H1 (cell line): ENCODE data around the gene TAF1B. TPM values are rescaled to one million over a fixed set of nuclear protein-coding genes. Genes with fewer than 3 reads are reported as not detected.
"Not testable (repeated sequence)": the region's sequence is repeated elsewhere in the genome, so short reads cannot be mapped to it uniquely, and the experiment has no call there.

Experiments
- CTCF ChIA-PET: fragments of 300-600 bp; sonication (Branson Sonifier 250); formaldehyde crosslinking; loops from one replicate; lab custom pipeline; 2021; ENCODE audit not compliant: partially characterized antibody; lab: Charles Lee
- POLR2A ChIA-PET: fragments of 300-600 bp; sonication (Branson Sonifier 250); formaldehyde crosslinking; loops from one replicate; lab custom pipeline; 2021; ENCODE audit warnings: inconsistent platforms; ENCODE audit not compliant: partially characterized antibody; lab: Charles Lee
- DNase-seq, 2 experiments: peaks; one replicate each; pipeline versions ENCODE4 v3.0.0 to v3.0.0-alpha.2; 2010 to 2022; ENCODE audit warnings: low spot score in 2 of 2, low read depth in 1 of 2, mixed read lengths in 1 of 2
- FAIRE-seq: peaks from 2 replicates; lab custom pipeline; 2011; peaks lifted over from hg19 to GRCh38; lab: Jason Lieb, UNC
- H2AFZ ChIP-seq: 2 replicates; pipeline ENCODE4 v1.8.1; 2012; ENCODE audit warnings: low read length, inconsistent platforms
- H2AK5ac ChIP-seq: 2 replicates; pipeline ENCODE4 v1.6.1; 2013; ENCODE audit warnings: low read depth, low read length
- H2BK120ac ChIP-seq: replicated peaks from 2 replicates; pipeline ENCODE3; 2013; ENCODE audit warnings: low read depth, low read length, inconsistent platforms
- H2BK12ac ChIP-seq: 2 replicates; pipeline ENCODE4 v1.6.1; 2013; ENCODE audit warnings: low read depth, low read length
- H2BK15ac ChIP-seq: 2 replicates; pipeline ENCODE4 v1.6.1; 2013; ENCODE audit warnings: low read length
- H2BK20ac ChIP-seq: 2 replicates; pipeline ENCODE4 v1.6.1; 2013; ENCODE audit warnings: low read length
- H2BK5ac ChIP-seq: 2 replicates; pipeline ENCODE4 v1.6.1; 2013; ENCODE audit warnings: low read depth, low read length
- H3K14ac ChIP-seq: 2 replicates; pipeline ENCODE4 v1.6.1; 2013; ENCODE audit warnings: inconsistent platforms; ENCODE audit not compliant: insufficient read length
- H3K18ac ChIP-seq: 2 replicates; pipeline ENCODE4 v1.6.1; 2013; ENCODE audit warnings: low read length; ENCODE audit errors: extremely low read depth
- H3K23ac ChIP-seq: 2 replicates; pipeline ENCODE4 v1.6.1; 2013; ENCODE audit warnings: inconsistent platforms; ENCODE audit not compliant: insufficient read length
- H3K23me2 ChIP-seq: 2 replicates; pipeline ENCODE4 v1.6.1; 2013; ENCODE audit warnings: low read depth, low read length
- H3K27ac ChIP-seq: 2 replicates; pipeline ENCODE4 v1.6.1; 2011; ENCODE audit warnings: low read depth, low read length, inconsistent platforms
- H3K27me3 ChIP-seq, 4 experiments: replicated peaks in 1 of 4; 1 replicate in 1 of 4; 2 replicates in 3 of 4; pipeline versions ENCODE4 v1.6.1 to v1.8.1; 2011 to 2013; ENCODE audit warnings: low read length in 3 of 4, mild to moderate bottlenecking in 3 of 4, inconsistent platforms in 2 of 4, mixed read lengths in 2 of 4, moderate library complexity in 1 of 4; ENCODE audit not compliant: control insufficient read depth in 3 of 4, insufficient read depth in 3 of 4; ENCODE audit errors: extremely low read depth in 1 of 4
- H3K36me3 ChIP-seq, 4 experiments: 2 replicates each; pipeline versions ENCODE4 v1.6.1 to v1.8.1; 2011 to 2013; ENCODE audit warnings: mild to moderate bottlenecking in 4 of 4, low read length in 3 of 4, moderate library complexity in 2 of 4, control low read depth in 1 of 4, inconsistent platforms in 1 of 4; ENCODE audit not compliant: insufficient read depth in 4 of 4, control insufficient read depth in 2 of 4
- H3K4ac ChIP-seq: replicated peaks from 2 replicates; pipeline ENCODE3; 2013; ENCODE audit warnings: low read length, low read depth, mixed read lengths, inconsistent platforms; ENCODE audit not compliant: insufficient read length
- H3K4me1 ChIP-seq, 4 experiments: replicated peaks in 1 of 4; 1 replicate in 1 of 4; 2 replicates in 3 of 4; pipeline versions ENCODE4 v1.6.1 to v1.8.1; 2011 to 2013; ENCODE audit warnings: low read length in 3 of 4, inconsistent platforms in 2 of 4, mixed read lengths in 1 of 4; ENCODE audit not compliant: insufficient read depth in 4 of 4, control insufficient read depth in 3 of 4
- H3K4me2 ChIP-seq, 2 experiments: 2 replicates each; pipeline versions ENCODE4 v1.6.1 to v1.8.1; 2011 to 2013; ENCODE audit warnings: low read depth in 2 of 2, low read length in 2 of 2, control low read depth in 1 of 2, inconsistent platforms in 1 of 2, mild to moderate bottlenecking in 1 of 2; ENCODE audit not compliant: insufficient read depth in 1 of 2
- H3K4me3 ChIP-seq, 4 experiments: fragments of 200-600, 300-600 bp in 1 of 4; sonication (generic), shearing (Covaris generic), sonication (Bioruptor Twin) in 1 of 4; 2 replicates each; pipeline versions ENCODE4 v1.5.1 to v1.8.1; 2011 to 2016; ENCODE audit warnings: low read length in 4 of 4, low read depth in 3 of 4, control low read depth in 2 of 4, inconsistent platforms in 2 of 4, mild to moderate bottlenecking in 2 of 4, mixed read lengths in 1 of 4, moderate library complexity in 1 of 4; ENCODE audit not compliant: insufficient read depth in 2 of 4; ENCODE audit errors: extremely low read depth in 1 of 4
- H3K56ac ChIP-seq: replicated peaks from 2 replicates; pipeline ENCODE3; 2013; ENCODE audit warnings: low read depth, mild to moderate bottlenecking, mixed read lengths, low read length, inconsistent platforms; ENCODE audit not compliant: insufficient read length
- H3K79me1 ChIP-seq: 2 replicates; pipeline ENCODE4 v1.6.1; 2013; ENCODE audit warnings: low read depth, low read length, control low read depth
- H3K79me2 ChIP-seq, 2 experiments: 2 replicates each; pipeline versions ENCODE4 v1.6.1 to v1.8.1; 2012 to 2013; ENCODE audit warnings: low read length in 2 of 2, mild to moderate bottlenecking in 2 of 2, inconsistent platforms in 1 of 2; ENCODE audit not compliant: insufficient read depth in 2 of 2, control insufficient read depth in 1 of 2
- H3K9ac ChIP-seq, 4 experiments: replicated peaks in 1 of 4; 1 replicate in 1 of 4; 2 replicates in 3 of 4; pipeline versions ENCODE4 v1.6.1 to v1.8.1; 2011 to 2013; ENCODE audit warnings: low read depth in 3 of 4, low read length in 3 of 4, control low read depth in 2 of 4, mild to moderate bottlenecking in 2 of 4, moderate library complexity in 2 of 4, inconsistent platforms in 1 of 4; ENCODE audit errors: extremely low read depth in 1 of 4
- H3K9me3 ChIP-seq, 2 experiments: 2 replicates each; pipeline versions ENCODE4 v1.6.1 to v1.8.1; 2012 to 2013; ENCODE audit warnings: mild to moderate bottlenecking in 2 of 2, moderate library complexity in 2 of 2, control low read depth in 1 of 2, inconsistent platforms in 1 of 2, low read depth in 1 of 2, low read length in 1 of 2, mixed read lengths in 1 of 2; ENCODE audit not compliant: insufficient read depth in 2 of 2
- H4K20me1 ChIP-seq, 2 experiments: replicated peaks in 1 of 2; 2 replicates each; pipeline versions ENCODE3 to v1.8.1; 2011 to 2013; ENCODE audit warnings: inconsistent platforms in 2 of 2, low read length in 2 of 2, mild to moderate bottlenecking in 1 of 2; ENCODE audit not compliant: insufficient read depth in 2 of 2, control insufficient read depth in 1 of 2
- H4K5ac ChIP-seq: 2 replicates; pipeline ENCODE4 v1.6.1; 2013; ENCODE audit warnings: low read length, low read depth, mixed read lengths, inconsistent platforms; ENCODE audit not compliant: insufficient read length
- H4K8ac ChIP-seq: 2 replicates; pipeline ENCODE4 v1.8.0; 2013; ENCODE audit warnings: mild to moderate bottlenecking, moderate library complexity, low read length, inconsistent platforms; ENCODE audit not compliant: insufficient read depth; ENCODE audit errors: extremely low read depth
- H4K91ac ChIP-seq: replicated peaks from 2 replicates; pipeline ENCODE3; 2013; ENCODE audit warnings: low read length, mixed read lengths, inconsistent platforms; ENCODE audit not compliant: insufficient read length
- CHD1 ChIP-seq: IDR thresholded peaks from 2 replicates; pipeline ENCODE4 v1.6.1; 2012; ENCODE audit warnings: low read depth, low read length, improper control_type of control experiment
- CTBP2 ChIP-seq: IDR thresholded peaks from 2 replicates; pipeline ENCODE4 v1.7.0; 2011; ENCODE audit warnings: borderline replicate concordance, mild to moderate bottlenecking, moderate library complexity, mixed read lengths, low read length; ENCODE audit not compliant: insufficient read depth, insufficient read length
- CTCF ChIP-seq, 3 experiments: IDR thresholded peaks; 1 replicate in 2 of 3; 2 replicates in 1 of 3; pipeline versions ENCODE4 v1.5.1 to v1.6.1; 2011; ENCODE audit warnings: low read length in 3 of 3, mild to moderate bottlenecking in 3 of 3, inconsistent platforms in 2 of 3, low read depth in 1 of 3, moderate library complexity in 1 of 3; ENCODE audit not compliant: insufficient read depth in 1 of 3; ENCODE audit errors: control extremely low read depth in 1 of 3
- GABPA ChIP-seq: IDR thresholded peaks from 2 replicates; pipeline ENCODE4 v1.6.1; 2011; ENCODE audit warnings: mild to moderate bottlenecking, low read length, moderate library complexity, borderline replicate concordance; ENCODE audit not compliant: insufficient read depth
- KDM1A ChIP-seq: fragments of 200-600, 300-600 bp; sonication (generic); IDR thresholded peaks from 2 replicates; pipeline ENCODE4 v1.7.1; 2016; ENCODE audit warnings: mild to moderate bottlenecking, low read length, borderline replicate concordance
- RXRA ChIP-seq: IDR thresholded peaks from 2 replicates; pipeline ENCODE4 v1.6.1; 2011; ENCODE audit warnings: low read depth, mild to moderate bottlenecking, low read length, moderate library complexity; ENCODE audit not compliant: insufficient read depth
- SIN3A ChIP-seq, 2 experiments: IDR thresholded peaks in 1 of 2; conservative IDR thresholded peaks in 1 of 2; 2 replicates each; pipeline ENCODE4 v1.6.1; 2011 to 2012; ENCODE audit warnings: low read length in 2 of 2, improper control_type of control experiment in 1 of 2, low read depth in 1 of 2, mild to moderate bottlenecking in 1 of 2
- WGBS, 2 experiments: shearing (Covaris generic) in 1 of 2; methylation state at CpG; one replicate each; pipeline versions ENCODE4 v1.1.6 to v1.1.7; 2013 to 2015; ENCODE audit warnings: low lambda C conversion rate in 2 of 2, mixed read lengths in 2 of 2, inconsistent platforms in 1 of 2, low coverage in 1 of 2, missing lambda C conversion rate in 1 of 2; ENCODE audit not compliant: insufficient replicate concordance in 2 of 2, insufficient coverage in 1 of 2, insufficient read length in 1 of 2; ENCODE audit errors: extremely low coverage in 1 of 2, missing lambda C conversion rate in 1 of 2; 5-methylcytosine and 5-hydroxymethylcytosine counted together
- polyA plus RNA-seq, 7 experiments: library from polyadenylated mRNA; depleted of rRNA in 3 of 7; stranded (reverse) in 5 of 7; unstranded in 2 of 7; fragments of >200 nt in 5 of 7; fragments of 200-250 nt in 2 of 7; gene quantifications; 1 replicate in 5 of 7; 2 replicates in 1 of 7; 4 replicates in 1 of 7; pipeline versions ENCODE4 v1.2.1 to v1.2.3, GENCODE V29; 2011 to 2013; ENCODE audit warnings: missing spikeins in 2 of 7, mixed read lengths in 2 of 7
- total RNA-seq: library from RNA; stranded (reverse); fragmentation: NEBNext Ultra II Directional; extraction: Animal tissue kit (Norgen Biotek cat#: 25700); gene quantifications from 2 replicates; pipeline ENCODE4 v1.2.1, GENCODE V29; 2021

The TAF1B gene
- total and polyA plus RNA-seq, 2 of the 8 experiments (the other 6 are each of a cell fraction or from before 2014, with no cell fraction given), result 6.6 to 25.2 TPM

GRCh38 chr2:9832586-9832985 lies 10.7 kb upstream of the TAF1B start (continued):
- TF ChIP-seq CTCF (IDR thresholded peaks at IDR 0.05; ENCODE audit: control extremely low read depth in 1 of 3, insufficient read depth in 1 of 3, low read depth in 1 of 3, low read length in 3 of 3), result no peak
- no peak for TF ChIP-seq CHD1
- no peak for TF ChIP-seq KDM1A
- TF ChIP-seq GABPA, result no peak
- TF ChIP-seq RXRA, result no peak
- TF ChIP-seq CTBP2, result no peak
- TF ChIP-seq SIN3A (conservative IDR thresholded peaks at IDR 0.05 in 1 of 2, IDR thresholded peaks at IDR 0.05 in 1 of 2; ENCODE audit: low read depth in 1 of 2, low read length in 2 of 2), result no peak

DNA sequence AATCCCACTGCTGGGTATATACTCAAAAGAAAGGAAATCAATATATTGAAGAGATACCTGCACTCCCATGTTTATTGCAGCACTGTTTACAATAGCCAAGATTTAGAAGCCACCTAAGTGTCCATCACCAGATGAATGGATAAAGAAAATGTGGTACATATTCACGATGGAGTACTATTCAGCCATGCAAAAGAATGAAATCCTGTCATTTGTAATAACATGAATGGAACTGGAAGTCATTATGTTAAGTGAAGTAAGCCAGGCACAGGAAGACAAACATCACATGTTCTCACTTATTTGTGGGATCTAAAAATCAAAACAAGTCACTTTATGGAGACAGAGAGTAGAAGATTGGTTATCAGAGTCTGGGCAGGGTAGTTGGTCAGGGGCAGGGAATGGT lies 8.2 kb upstream of the TAF1B start:
- H3K4me2 ChIP-seq, H3K9me3 ChIP-seq, H2BK120ac ChIP-seq, H3K79me1 ChIP-seq, DNase-seq, H3K23me2 ChIP-seq, H3K79me2 ChIP-seq, H2BK15ac ChIP-seq, CTCF ChIA-PET, H3K4me3 ChIP-seq, H3K56ac ChIP-seq, POLR2A ChIA-PET, H4K5ac ChIP-seq, H2AK5ac ChIP-seq, H4K91ac ChIP-seq, H3K4me1 ChIP-seq, H2BK12ac ChIP-seq, H3K18ac ChIP-seq, H2AFZ ChIP-seq, H4K8ac ChIP-seq, H2BK20ac ChIP-seq, H3K23ac ChIP-seq, H3K27me3 ChIP-seq, H3K9ac ChIP-seq, H3K36me3 ChIP-seq, H4K20me1 ChIP-seq, H3K14ac ChIP-seq, H3K27ac ChIP-seq, H3K4ac ChIP-seq, H2BK5ac ChIP-seq, FAIRE-seq: not testable (repeated sequence)
- WGBS, 2 experiments, result 77% methylated on average over 1 of the region's 1 CpG; no CpG with 5 or more reads in 1 of the 2 experiments
